Retinal pigment epithelial cell (primary cell): ENCODE measurements around the gene CDK10.

Source experiments
- DNase-seq: peaks from one replicate; pipeline ENCODE4 v3.0.0-alpha.2; 2010; ENCODE audit warnings: low read depth
- H3K4me3 ChIP-seq: 2 replicates; pipeline ENCODE4 v1.5.1; 2011; ENCODE audit warnings: mild to moderate bottlenecking, low read length, control low read depth, moderate library complexity
- CTCF ChIP-seq: conservative IDR thresholded peaks from 2 replicates; pipeline ENCODE4 v1.5.1; 2011; ENCODE audit warnings: low read depth, low read length, control low read depth, inconsistent platforms

The CDK10 gene

GRCh38 chr16:89710709-89711564 lies 24.4 kb downstream of the CDK10 start:
- TF ChIP-seq CTCF = no peak
- no peak for DNase-seq
- no peak overlapping the region for H3K4me3 ChIP-seq

- no peak for TF ChIP-seq CTCF
- no peak for DNase-seq
- peak overlapping the region; percentile 70 for H3K4me3 ChIP-seq
Observed at GRCh38 chr16:89711601-89712273, 25.2 kb downstream of the CDK10 start.

- TF ChIP-seq CTCF = no peak
- peak overlapping the region; percentile 70 for H3K4me3 ChIP-seq
- no peak for DNase-seq
Observed at GRCh38 chr16:89712274-89712781, 25.8 kb downstream of the CDK10 start.

GRCh38 chr16:89716493-89716892 lies 30.0 kb downstream of the CDK10 start:
- no peak for TF ChIP-seq CTCF
- DNase-seq = no peak
- H3K4me3 ChIP-seq = no peak overlapping the region

GRCh38 chr16:89716916-89717687 lies 30.6 kb downstream of the CDK10 start:
- no peak overlapping the region for H3K4me3 ChIP-seq
- no peak for TF ChIP-seq CTCF
- no peak for DNase-seq

GRCh38 chr16:89717688-89718505 lies 31.4 kb downstream of the CDK10 start:
- no peak for TF ChIP-seq CTCF
- no peak for DNase-seq
- no peak overlapping the region for H3K4me3 ChIP-seq
